ENCODE results near the gene CMTM7.

GRCh38 chr3:32375596-32375930 is 16.1 kb upstream of the CMTM7 start:
- no peak for TF ChIP-seq SIN3A (IDR thresholded peaks at IDR 0.05; ENCODE audit: borderline replicate concordance, insufficient read depth, low read length)
- TF ChIP-seq TAF1 (IDR thresholded peaks at IDR 0.05; ENCODE audit: borderline replicate concordance, insufficient read depth, low read length), result no peak
- TF ChIP-seq REST (IDR thresholded peaks at IDR 0.05; ENCODE audit: insufficient read depth in 1 of 2, low read depth in 2 of 2, low read length in 2 of 2), result no peak
- no peak for TF ChIP-seq POLR2AphosphoS5 (IDR thresholded peaks at IDR 0.05; ENCODE audit: low read depth, low read length)
- TF ChIP-seq FOXP2 (optimal IDR thresholded peaks at IDR 0.05; ENCODE audit: borderline replicate concordance, extremely low read depth, extremely low read length, insufficient read depth), result no peak
